ENCODE results near the gene JRKL. TPM values are rescaled to one million over a fixed set of nuclear protein-coding genes. Genes with fewer than 3 reads are reported as not detected.

Gene JRKL
- polyA plus RNA-seq: 10 to 100 TPM in 1 of 4 donors, 1 to 10 TPM in 3; 1.6 to 18.5 (median 4.3) TPM
- long read RNA-seq, donor 1, partial matches to known transcripts: 0 of 3 reads
- long read RNA-seq, donor 1, other reads (novel, unspliced or antisense): 0 of 3 reads
- long read RNA-seq, donor 2, partial matches to known transcripts: 0 of 1 reads
- long read RNA-seq, donor 2, other reads (novel, unspliced or antisense): 0 of 1 reads
- long read RNA-seq, donor 3: 0 reads
- long read RNA-seq, donor 4: 0 reads
- long read RNA-seq, donor 5, partial matches to known transcripts: 0 of 1 reads
- long read RNA-seq, donor 5, other reads (novel, unspliced or antisense): 0 of 1 reads
- long read RNA-seq, donor 6, partial matches to known transcripts: 0 of 1 reads
- long read RNA-seq, donor 6, other reads (novel, unspliced or antisense): 0 of 1 reads
- long read RNA-seq, donor 7: 0 reads
- long read RNA-seq, donor 8: 0 reads
- long read RNA-seq, donor 9: 0 reads
- long read RNA-seq, donor 10, partial matches to known transcripts: 0 of 3 reads
- long read RNA-seq, donor 10, other reads (novel, unspliced or antisense): 0 of 3 reads

GRCh38 chr11:96389720-96390487 is at the start of gene JRKL, which contains the start of gene CCDC82:
JRKL (plus strand) TSS chr11:96390013; CDS start chr11:96390650, 637 bp downstream.
CCDC82 (minus strand) TSS chr11:96389912; CDS start chr11:96384747, 5,165 bp downstream.
- Histone ChIP-seq H3K27ac (ENCODE audit: low read depth in 1 of 3, low read length in 2 of 3) (peak within 1 kb of the TSS; percentile 90 to 97 (median 95)), H3K27me3 (ENCODE audit: control insufficient read depth in 3 of 3, insufficient read depth in 3 of 3, low read length in 3 of 3) (no peaks in the 10 kb centered on the region), H3K36me3 (ENCODE audit: control insufficient read depth in 3 of 3, insufficient read depth in 2 of 3, low read depth in 1 of 3, low read length in 3 of 3) (peaks cover 0 to 2% (median 0%) of the 10 kb centered on the region in 3 donors), H3K4me3 (ENCODE audit: low read depth in 1 of 3, low read length in 3 of 3) (peak within 1 kb of the TSS; percentile 47 to 94 (median 77)), H3K4me1 (ENCODE audit: control insufficient read depth in 3 of 3, insufficient read depth in 2 of 3, low read depth in 1 of 3, low read length in 2 of 3) (peaks cover 0 to 3% (median 3%) of the 10 kb centered on the region in 3 donors), H3K9me3 (ENCODE audit: control insufficient read depth in 2 of 2, insufficient read depth in 1 of 2, low read depth in 1 of 2, low read length in 1 of 2) (peaks cover 0 to 9% of the 10 kb centered on the region in 2 donors)
- DNase-seq (peak; percentile 99), FAIRE-seq (no peak)
- WGBS, 3 donors: 1% methylated on average over 40 to 53 of the region's 53 CpGs

DNA sequence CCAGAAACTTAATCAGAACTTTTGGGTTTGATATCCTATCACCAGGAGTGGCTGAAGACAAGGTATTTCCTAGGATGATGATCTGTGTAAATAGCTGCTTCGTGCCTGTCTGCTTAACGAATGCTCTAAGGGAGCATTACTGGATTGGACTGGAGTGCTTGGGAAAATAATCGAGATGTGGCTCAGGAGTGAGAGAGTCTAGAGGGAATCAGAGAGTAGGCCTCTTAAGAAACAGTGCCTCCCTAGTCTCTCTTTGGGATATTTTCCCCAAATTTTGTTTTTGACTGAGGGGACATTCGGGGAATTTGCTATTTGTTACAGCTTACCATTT is 49.3 kb upstream of the JRKL start:
- WGBS, 3 donors: 66 to 85% (median 76%) methylated on average over 4 of the region's 4 CpGs
- Histone ChIP-seq H3K4me3 (ENCODE audit: low read depth in 1 of 3, low read length in 3 of 3) (peak overlapping the region in 2 of 3 donors; percentile 31 to 89), H3K27ac (ENCODE audit: low read depth in 1 of 3, low read length in 2 of 3) (peak overlapping the region in 2 of 3 donors; percentile 81 to 85), H3K27me3 (ENCODE audit: control insufficient read depth in 3 of 3, insufficient read depth in 3 of 3, low read length in 3 of 3) (no peaks in the 10 kb centered on the region), H3K4me1 (ENCODE audit: control insufficient read depth in 3 of 3, insufficient read depth in 2 of 3, low read depth in 1 of 3, low read length in 2 of 3) (peaks cover 5 to 44% (median 23%) of the 10 kb centered on the region in 3 donors), H3K36me3 (ENCODE audit: control insufficient read depth in 3 of 3, insufficient read depth in 2 of 3, low read depth in 1 of 3, low read length in 3 of 3) (no peaks in the 10 kb centered on the region), H3K9me3 (ENCODE audit: control insufficient read depth in 2 of 2, insufficient read depth in 1 of 2, low read depth in 1 of 2, low read length in 1 of 2) (no peaks in the 10 kb centered on the region)
- FAIRE-seq (no peak), DNase-seq (peak in 1 of 2 donors; percentile 20)

GRCh38 chr11:96341211-96342013 is 48.4 kb upstream of the JRKL start:
- no peak for FAIRE-seq
- Histone ChIP-seq H3K4me1 (ENCODE audit: control insufficient read depth in 3 of 3, insufficient read depth in 2 of 3, low read depth in 1 of 3, low read length in 2 of 3) (peaks cover 4 to 41% (median 20%) of the 10 kb centered on the region in 3 donors), H3K27me3 (ENCODE audit: control insufficient read depth in 3 of 3, insufficient read depth in 3 of 3, low read length in 3 of 3) (no peaks in the 10 kb centered on the region), H3K36me3 (ENCODE audit: control insufficient read depth in 3 of 3, insufficient read depth in 2 of 3, low read depth in 1 of 3, low read length in 3 of 3) (no peaks in the 10 kb centered on the region), H3K9me3 (ENCODE audit: control insufficient read depth in 2 of 2, insufficient read depth in 1 of 2, low read depth in 1 of 2, low read length in 1 of 2) (no peaks in the 10 kb centered on the region), H3K4me3 (ENCODE audit: low read depth in 1 of 3, low read length in 3 of 3) (peak overlapping the region; percentile 75 to 89 (median 79)), H3K27ac (ENCODE audit: low read depth in 1 of 3, low read length in 2 of 3) (peak overlapping the region; percentile 14 to 85 (median 81))
- peak; percentile 70 to 84 for DNase-seq
- WGBS, 3 donors: 9 to 21% (median 13%) methylated on average over 25 to 26 of the region's 26 CpGs

DNA sequence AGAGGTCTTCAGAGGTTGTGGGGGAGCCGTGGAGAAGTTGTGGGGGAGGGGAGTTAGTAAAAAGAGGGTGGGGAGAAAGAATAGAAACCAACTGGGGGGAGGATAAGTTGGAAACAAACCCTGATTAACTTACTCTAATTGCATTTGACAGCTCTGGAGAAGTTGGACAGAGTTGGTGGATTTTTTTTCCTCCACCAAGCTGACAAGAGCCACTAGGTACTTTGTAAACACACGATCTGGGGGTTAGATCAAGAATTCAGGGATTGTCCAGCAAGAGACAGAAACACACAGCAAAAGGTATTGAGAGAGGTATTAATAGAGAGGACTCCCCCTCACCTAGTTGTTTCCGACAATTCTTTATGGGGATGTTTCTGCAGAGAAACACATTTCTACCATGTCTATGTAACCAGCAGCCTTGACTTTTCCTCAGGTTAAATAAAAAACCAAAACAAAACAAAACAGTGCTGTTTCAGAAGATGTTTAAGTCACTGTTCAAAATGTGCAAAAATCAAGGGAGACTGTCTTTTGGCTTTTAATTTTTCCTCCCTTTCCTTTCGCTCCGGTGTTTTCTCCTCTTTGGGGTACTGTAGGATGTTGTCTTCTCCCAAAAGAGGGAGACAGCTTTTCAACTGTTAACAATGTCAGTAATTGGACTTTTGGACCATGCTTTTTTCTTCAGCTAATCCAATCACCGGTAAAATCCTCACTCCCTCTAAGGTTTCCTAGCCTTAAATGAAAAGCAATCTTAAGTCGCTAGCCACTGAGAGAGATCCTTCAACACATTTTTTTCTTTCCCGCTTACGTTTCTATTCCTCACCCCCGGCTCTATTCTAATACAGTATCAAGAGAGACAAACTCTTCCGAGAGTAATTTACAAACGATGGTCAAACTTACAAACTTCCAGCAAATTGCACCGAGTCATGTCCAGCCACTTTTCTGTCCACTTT is 47.5 kb upstream of the JRKL start:
- no peaks in the 10 kb centered on the region for H3K27me3 ChIP-seq (ENCODE audit: control insufficient read depth in 3 of 3, insufficient read depth in 3 of 3, low read length in 3 of 3)
- DNase-seq: peak; percentile 45 to 65
- no peaks in the 10 kb centered on the region for H3K36me3 ChIP-seq (ENCODE audit: control insufficient read depth in 3 of 3, insufficient read depth in 2 of 3, low read depth in 1 of 3, low read length in 3 of 3)
- H3K4me3 ChIP-seq (ENCODE audit: low read depth in 1 of 3, low read length in 3 of 3): peak overlapping the region; percentile 75 to 89 (median 79)
- 0 to 1% (median 1%) methylated on average over 13 of the region's 13 CpGs for whole genome bisulfite sequencing, 3 donors
- H3K4me1 ChIP-seq (ENCODE audit: control insufficient read depth in 3 of 3, insufficient read depth in 2 of 3, low read depth in 1 of 3, low read length in 2 of 3): peaks cover 4 to 38% (median 20%) of the 10 kb centered on the region in 3 donors
- peak overlapping the region in 2 of 3 donors; percentile 81 to 85 for H3K27ac ChIP-seq (ENCODE audit: low read depth in 1 of 3, low read length in 2 of 3)
- no peak for FAIRE-seq
- H3K9me3 ChIP-seq (ENCODE audit: control insufficient read depth in 2 of 2, insufficient read depth in 1 of 2, low read depth in 1 of 2, low read length in 1 of 2): no peaks in the 10 kb centered on the region

- FAIRE-seq (no peak), DNase-seq (peak; percentile 92)
- H3K4me1 ChIP-seq (ENCODE audit: control insufficient read depth in 3 of 3, insufficient read depth in 2 of 3, low read depth in 1 of 3, low read length in 2 of 3): peaks cover 4 to 31% (median 15%) of the 10 kb centered on the region in 3 donors
- H3K27ac ChIP-seq (ENCODE audit: low read depth in 1 of 3, low read length in 2 of 3): peak within 1 kb of the TSS in 2 of 3 donors; percentile 81 to 85
- H3K36me3 ChIP-seq (ENCODE audit: control insufficient read depth in 3 of 3, insufficient read depth in 2 of 3, low read depth in 1 of 3, low read length in 3 of 3): no peaks in the 10 kb centered on the region
- 1 to 6% (median 2%) methylated on average over 27 to 31 of the region's 31 CpGs for WGBS, 3 donors
- H3K27me3 ChIP-seq (ENCODE audit: control insufficient read depth in 3 of 3, insufficient read depth in 3 of 3, low read length in 3 of 3): no peaks in the 10 kb centered on the region
- peak within 1 kb of the TSS; percentile 75 to 89 (median 79) for H3K4me3 ChIP-seq (ENCODE audit: low read depth in 1 of 3, low read length in 3 of 3)
- no peaks in the 10 kb centered on the region for H3K9me3 ChIP-seq (ENCODE audit: control insufficient read depth in 2 of 2, insufficient read depth in 1 of 2, low read depth in 1 of 2, low read length in 1 of 2)
These were observed 46.7 kb upstream of the JRKL start, which contains the start of gene MAML2 for GRCh38 chr11:96342961-96343711. MAML2 (minus strand) TSS chr11:96343195; CDS start chr11:96341895, 1,300 bp downstream.

DNA sequence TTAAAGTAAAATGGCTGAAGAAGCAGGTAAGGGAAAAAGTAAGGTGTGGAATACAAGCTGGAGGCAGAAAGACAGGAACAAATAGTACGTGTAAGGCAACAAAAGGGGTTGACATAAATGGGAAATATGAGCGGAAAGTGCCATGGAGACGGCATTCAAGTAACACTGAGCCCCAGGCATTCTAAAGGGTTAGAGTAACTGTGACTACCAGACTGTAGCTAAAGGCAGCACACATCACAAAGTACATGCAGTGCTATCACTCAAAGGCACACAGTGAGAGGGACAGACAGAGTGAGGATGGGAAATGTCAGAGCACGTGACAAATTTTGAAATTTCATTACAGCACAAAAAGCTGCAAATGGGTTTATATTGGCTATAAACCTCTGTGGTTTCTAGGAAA is 33.0 kb upstream of the JRKL start:
- 96 to 98% (median 97%) methylated on average over 4 of the region's 4 CpGs for WGBS, 3 donors
- no peaks in the 10 kb centered on the region for H3K4me1 ChIP-seq (ENCODE audit: control insufficient read depth in 3 of 3, insufficient read depth in 2 of 3, low read depth in 1 of 3, low read length in 2 of 3)
- no peak for FAIRE-seq

More for the DNA sequence above, 33.0 kb upstream of the JRKL start:
- Histone ChIP-seq H3K27ac (ENCODE audit: low read depth in 1 of 3, low read length in 2 of 3) (no peak overlapping the region), H3K36me3 (ENCODE audit: control insufficient read depth in 3 of 3, insufficient read depth in 2 of 3, low read depth in 1 of 3, low read length in 3 of 3) (peaks cover 1 to 3% (median 2%) of the 10 kb centered on the region in 3 donors), H3K4me3 (ENCODE audit: low read depth in 1 of 3, low read length in 3 of 3) (no peak overlapping the region), H3K27me3 (ENCODE audit: control insufficient read depth in 3 of 3, insufficient read depth in 3 of 3, low read length in 3 of 3) (no peaks in the 10 kb centered on the region), H3K9me3 (ENCODE audit: control insufficient read depth in 2 of 2, insufficient read depth in 1 of 2, low read depth in 1 of 2, low read length in 1 of 2) (no peaks in the 10 kb centered on the region)
- no peak for DNase-seq

All from small intestine (tissue), 16 donors.